ENCODE data around the gene ZNF787. TPM values are rescaled to one million over a fixed set of nuclear protein-coding genes. Genes with fewer than 3 reads are reported as not detected.

ZNF787 gene
- polyA plus RNA-seq, 1 donor = 33.3 TPM

GRCh38 chr19:56137405-56137804, 16.3 kb upstream of the ZNF787 start:
- Histone ChIP-seq H3K27ac (ENCODE audit: low read length) (no peak overlapping the region), H3K27me3 (ENCODE audit: control insufficient read depth, insufficient read depth, low read length) (no peaks in the 10 kb centered on the region), H3K4me3 (ENCODE audit: low read length) (no peak overlapping the region), H3K36me3 (ENCODE audit: control insufficient read depth, insufficient read depth, low read length) (no peaks in the 10 kb centered on the region), H3K9me3 (ENCODE audit: control insufficient read depth, low read depth, low read length) (no peaks in the 10 kb centered on the region), H3K4me1 (ENCODE audit: control insufficient read depth, insufficient read depth, low read length) (peaks cover 14% of the 10 kb centered on the region)
- 74% methylated on average over 3 of the region's 6 CpGs for WGBS (ENCODE audit: insufficient coverage, low lambda C conversion rate)
- DNase-seq = no peak

GRCh38 chr19:56136362-56136761, 15.3 kb upstream of the ZNF787 start:
- no peaks in the 10 kb centered on the region for H3K36me3 ChIP-seq (ENCODE audit: control insufficient read depth, insufficient read depth, low read length)
- WGBS (ENCODE audit: insufficient coverage, low lambda C conversion rate) = no CpG with 5 or more reads among the region's 10 CpGs
- no peak for DNase-seq
- H3K4me1 ChIP-seq (ENCODE audit: control insufficient read depth, insufficient read depth, low read length) = peaks cover 8% of the 10 kb centered on the region
- H3K4me3 ChIP-seq (ENCODE audit: low read length) = no peak overlapping the region
- no peak overlapping the region for H3K27ac ChIP-seq (ENCODE audit: low read length)
- no peaks in the 10 kb centered on the region for H3K27me3 ChIP-seq (ENCODE audit: control insufficient read depth, insufficient read depth, low read length)
- H3K9me3 ChIP-seq (ENCODE audit: control insufficient read depth, low read depth, low read length) = no peaks in the 10 kb centered on the region

GRCh38 chr19:56134654-56134921, 13.5 kb upstream of the ZNF787 start:
- peaks cover under 1% of the 10 kb centered on the region for H3K4me1 ChIP-seq (ENCODE audit: control insufficient read depth, insufficient read depth, low read length)
- H3K27ac ChIP-seq (ENCODE audit: low read length) = no peak overlapping the region
- no peaks in the 10 kb centered on the region for H3K27me3 ChIP-seq (ENCODE audit: control insufficient read depth, insufficient read depth, low read length)
- no peak overlapping the region for H3K4me3 ChIP-seq (ENCODE audit: low read length)
- no peak for DNase-seq
- no peaks in the 10 kb centered on the region for H3K9me3 ChIP-seq (ENCODE audit: control insufficient read depth, low read depth, low read length)
- WGBS (ENCODE audit: insufficient coverage, low lambda C conversion rate) = 80% methylated on average over 1 of the region's 5 CpGs
- no peaks in the 10 kb centered on the region for H3K36me3 ChIP-seq (ENCODE audit: control insufficient read depth, insufficient read depth, low read length)

GRCh38 chr19:56133858-56134653, 13.0 kb upstream of the ZNF787 start:
- no peaks in the 10 kb centered on the region for H3K36me3 ChIP-seq (ENCODE audit: control insufficient read depth, insufficient read depth, low read length)
- WGBS (ENCODE audit: insufficient coverage, low lambda C conversion rate) = 82% methylated on average over 2 of the region's 14 CpGs
- no peaks in the 10 kb centered on the region for H3K4me1 ChIP-seq (ENCODE audit: control insufficient read depth, insufficient read depth, low read length)
- no peak for DNase-seq
- no peaks in the 10 kb centered on the region for H3K27me3 ChIP-seq (ENCODE audit: control insufficient read depth, insufficient read depth, low read length)
- no peak overlapping the region for H3K27ac ChIP-seq (ENCODE audit: low read length)
- H3K9me3 ChIP-seq (ENCODE audit: control insufficient read depth, low read depth, low read length) = no peaks in the 10 kb centered on the region
- no peak overlapping the region for H3K4me3 ChIP-seq (ENCODE audit: low read length)

GRCh38 chr19:56132316-56132822, 11.3 kb upstream of the ZNF787 start:
- H3K4me1 ChIP-seq (ENCODE audit: control insufficient read depth, insufficient read depth, low read length) = no peaks in the 10 kb centered on the region
- no peaks in the 10 kb centered on the region for H3K36me3 ChIP-seq (ENCODE audit: control insufficient read depth, insufficient read depth, low read length)
- WGBS (ENCODE audit: insufficient coverage, low lambda C conversion rate) = no CpG with 5 or more reads among the region's 14 CpGs
- H3K27me3 ChIP-seq (ENCODE audit: control insufficient read depth, insufficient read depth, low read length) = no peaks in the 10 kb centered on the region
- no peak for DNase-seq
- H3K9me3 ChIP-seq (ENCODE audit: control insufficient read depth, low read depth, low read length) = no peaks in the 10 kb centered on the region
- no peak overlapping the region for H3K4me3 ChIP-seq (ENCODE audit: low read length)
- no peak overlapping the region for H3K27ac ChIP-seq (ENCODE audit: low read length)

- no peaks in the 10 kb centered on the region for H3K9me3 ChIP-seq (ENCODE audit: control insufficient read depth, low read depth, low read length)
- no peaks in the 10 kb centered on the region for H3K27me3 ChIP-seq (ENCODE audit: control insufficient read depth, insufficient read depth, low read length)
- H3K36me3 ChIP-seq (ENCODE audit: control insufficient read depth, insufficient read depth, low read length) = no peaks in the 10 kb centered on the region
- DNase-seq = no peak
- no peak overlapping the region for H3K27ac ChIP-seq (ENCODE audit: low read length)
- WGBS (ENCODE audit: insufficient coverage, low lambda C conversion rate) = 100% methylated on average over 1 of the region's 8 CpGs
- no peaks in the 10 kb centered on the region for H3K4me1 ChIP-seq (ENCODE audit: control insufficient read depth, insufficient read depth, low read length)
- H3K4me3 ChIP-seq (ENCODE audit: low read length) = no peak overlapping the region
These were observed 10.6 kb upstream of the ZNF787 start for GRCh38 chr19:56131651-56132050.

- no peak overlapping the region for H3K4me3 ChIP-seq (ENCODE audit: low read length)
- no peak for DNase-seq
- no peaks in the 10 kb centered on the region for H3K27me3 ChIP-seq (ENCODE audit: control insufficient read depth, insufficient read depth, low read length)
- H3K9me3 ChIP-seq (ENCODE audit: control insufficient read depth, low read depth, low read length) = no peaks in the 10 kb centered on the region
- peaks cover 4% of the 10 kb centered on the region for H3K4me1 ChIP-seq (ENCODE audit: control insufficient read depth, insufficient read depth, low read length)
- H3K36me3 ChIP-seq (ENCODE audit: control insufficient read depth, insufficient read depth, low read length) = no peaks in the 10 kb centered on the region
- no peak overlapping the region for H3K27ac ChIP-seq (ENCODE audit: low read length)
- WGBS (ENCODE audit: insufficient coverage, low lambda C conversion rate) = no CpG with 5 or more reads among the region's 7 CpGs
These were observed 8.9 kb upstream of the ZNF787 start for GRCh38 chr19:56130006-56130405.

- Histone ChIP-seq H3K36me3 (ENCODE audit: control insufficient read depth, insufficient read depth, low read length) (no peaks in the 10 kb centered on the region), H3K27ac (ENCODE audit: low read length) (no peak overlapping the region), H3K9me3 (ENCODE audit: control insufficient read depth, low read depth, low read length) (no peaks in the 10 kb centered on the region), H3K4me1 (ENCODE audit: control insufficient read depth, insufficient read depth, low read length) (peaks cover 4% of the 10 kb centered on the region), H3K27me3 (ENCODE audit: control insufficient read depth, insufficient read depth, low read length) (no peaks in the 10 kb centered on the region), H3K4me3 (ENCODE audit: low read length) (no peak overlapping the region)
- no peak for DNase-seq
- no CpG with 5 or more reads among the region's 19 CpGs for WGBS (ENCODE audit: insufficient coverage, low lambda C conversion rate)
These were observed 6.1 kb upstream of the ZNF787 start for GRCh38 chr19:56126983-56127780.

- Histone ChIP-seq H3K27ac (ENCODE audit: low read length) (no peak overlapping the region), H3K4me1 (ENCODE audit: control insufficient read depth, insufficient read depth, low read length) (peaks cover 10% of the 10 kb centered on the region), H3K36me3 (ENCODE audit: control insufficient read depth, insufficient read depth, low read length) (no peaks in the 10 kb centered on the region), H3K27me3 (ENCODE audit: control insufficient read depth, insufficient read depth, low read length) (no peaks in the 10 kb centered on the region), H3K4me3 (ENCODE audit: low read length) (no peak overlapping the region), H3K9me3 (ENCODE audit: control insufficient read depth, low read depth, low read length) (no peaks in the 10 kb centered on the region)
- peak in 1 of 2 donors; percentile 51 for DNase-seq
- WGBS (ENCODE audit: insufficient coverage, low lambda C conversion rate) = no CpG with 5 or more reads among the region's 16 CpGs
These were observed 4.9 kb upstream of the ZNF787 start for GRCh38 chr19:56125806-56126590.

GRCh38 chr19:56124578-56124977, 3.5 kb upstream of the ZNF787 start:
- no peaks in the 10 kb centered on the region for H3K36me3 ChIP-seq (ENCODE audit: control insufficient read depth, insufficient read depth, low read length)
- H3K9me3 ChIP-seq (ENCODE audit: control insufficient read depth, low read depth, low read length) = no peaks in the 10 kb centered on the region
- no peaks in the 10 kb centered on the region for H3K27me3 ChIP-seq (ENCODE audit: control insufficient read depth, insufficient read depth, low read length)
- no peak for DNase-seq
- no peak overlapping the region for H3K27ac ChIP-seq (ENCODE audit: low read length)
- WGBS (ENCODE audit: insufficient coverage, low lambda C conversion rate) = no CpG with 5 or more reads among the region's 4 CpGs
- peaks cover 15% of the 10 kb centered on the region for H3K4me1 ChIP-seq (ENCODE audit: control insufficient read depth, insufficient read depth, low read length)
- H3K4me3 ChIP-seq (ENCODE audit: low read length) = no peak overlapping the region
